C4-2B (cell line): Measurements from ENCODE around the gene RFTN1.

Experiments used
- ZFX ChIP-seq: fragments of 450-650 bp; IDR thresholded peaks from 2 replicates; pipeline ENCODE4 v1.6.1; 2017
- TF ChIP-seq, protein P1 (sequence below): fragments of 450-650 bp; conservative IDR thresholded peaks from 2 replicates; pipeline ENCODE4 v1.5.1; 2017; ENCODE audit warnings: mild to moderate bottlenecking

GRCh38 chr3:16300881-16301359 is 212.6 kb downstream of the RFTN1 start:
- TF ChIP-seq, protein P1, sequence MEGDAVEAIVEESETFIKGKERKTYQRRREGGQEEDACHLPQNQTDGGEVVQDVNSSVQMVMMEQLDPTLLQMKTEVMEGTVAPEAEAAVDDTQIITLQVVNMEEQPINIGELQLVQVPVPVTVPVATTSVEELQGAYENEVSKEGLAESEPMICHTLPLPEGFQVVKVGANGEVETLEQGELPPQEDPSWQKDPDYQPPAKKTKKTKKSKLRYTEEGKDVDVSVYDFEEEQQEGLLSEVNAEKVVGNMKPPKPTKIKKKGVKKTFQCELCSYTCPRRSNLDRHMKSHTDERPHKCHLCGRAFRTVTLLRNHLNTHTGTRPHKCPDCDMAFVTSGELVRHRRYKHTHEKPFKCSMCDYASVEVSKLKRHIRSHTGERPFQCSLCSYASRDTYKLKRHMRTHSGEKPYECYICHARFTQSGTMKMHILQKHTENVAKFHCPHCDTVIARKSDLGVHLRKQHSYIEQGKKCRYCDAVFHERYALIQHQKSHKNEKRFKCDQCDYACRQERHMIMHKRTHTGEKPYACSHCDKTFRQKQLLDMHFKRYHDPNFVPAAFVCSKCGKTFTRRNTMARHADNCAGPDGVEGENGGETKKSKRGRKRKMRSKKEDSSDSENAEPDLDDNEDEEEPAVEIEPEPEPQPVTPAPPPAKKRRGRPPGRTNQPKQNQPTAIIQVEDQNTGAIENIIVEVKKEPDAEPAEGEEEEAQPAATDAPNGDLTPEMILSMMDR, result no peak
- TF ChIP-seq ZFX, result no peak
